GM19240 (cell line): Measurements from ENCODE around the gene MEF2C.

Experiments
- DNase-seq: peaks from one replicate; pipeline ENCODE4 v3.0.0; 2011; ENCODE audit warnings: low spot score; ENCODE audit not compliant: insufficient read length

The MEF2C gene

DNA sequence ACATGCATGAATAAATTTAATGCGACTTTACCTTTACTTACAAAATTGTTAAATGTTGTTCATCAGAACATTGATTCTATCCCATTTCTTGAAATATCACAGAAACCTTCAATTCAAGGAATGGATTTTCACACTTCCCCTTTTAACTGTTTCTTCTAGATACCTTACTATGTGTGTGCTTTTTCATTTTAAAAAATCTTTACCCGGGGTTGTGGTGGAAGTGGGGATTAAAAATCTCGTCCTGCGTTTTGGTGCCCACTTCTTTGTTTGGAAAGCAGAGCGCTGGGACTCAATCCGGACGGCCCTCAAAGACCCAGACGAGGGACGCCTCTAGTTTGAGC lies 5.8 kb upstream of the MEF2C start:
- no peak for DNase-seq

DNA sequence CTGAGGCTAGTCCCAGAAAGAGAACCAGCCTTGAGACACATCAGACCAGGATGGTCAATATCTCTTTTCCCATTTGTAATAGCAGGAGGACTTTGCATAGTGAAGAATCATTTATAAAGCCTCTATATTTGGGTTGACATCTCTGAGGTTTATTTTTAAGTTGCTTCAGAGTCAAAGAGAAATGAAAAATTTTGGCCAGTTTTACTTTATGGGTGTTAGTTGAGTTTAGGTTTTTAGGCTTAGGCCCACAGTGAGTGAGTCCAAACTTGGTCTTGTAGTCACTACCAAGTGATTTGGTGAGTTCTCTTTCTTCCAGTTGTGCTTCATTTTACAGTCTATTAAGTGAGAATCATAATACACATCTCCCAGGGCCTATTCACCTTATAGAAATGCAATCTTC lies 5.3 kb upstream of the MEF2C start:
- DNase-seq = no peak

DNA sequence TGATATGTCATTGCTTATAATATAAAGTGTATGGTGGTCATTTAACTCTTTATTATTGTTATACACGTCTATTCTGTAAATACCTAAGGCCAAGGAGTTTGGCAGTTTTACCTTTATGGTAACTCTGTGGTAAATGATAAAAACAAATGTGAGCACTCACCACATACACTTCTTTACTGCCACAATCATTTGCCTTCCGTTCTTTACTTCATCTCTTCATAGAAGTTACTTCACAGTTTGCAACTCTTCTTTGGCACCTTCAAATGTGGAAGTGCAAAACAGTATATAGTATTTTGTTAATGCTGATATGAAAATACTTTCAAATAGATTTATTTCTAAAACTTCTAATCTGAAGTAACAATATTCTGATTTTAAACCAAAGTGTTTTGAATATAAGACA lies 4.4 kb upstream of the MEF2C start:
- no peak for DNase-seq

DNA sequence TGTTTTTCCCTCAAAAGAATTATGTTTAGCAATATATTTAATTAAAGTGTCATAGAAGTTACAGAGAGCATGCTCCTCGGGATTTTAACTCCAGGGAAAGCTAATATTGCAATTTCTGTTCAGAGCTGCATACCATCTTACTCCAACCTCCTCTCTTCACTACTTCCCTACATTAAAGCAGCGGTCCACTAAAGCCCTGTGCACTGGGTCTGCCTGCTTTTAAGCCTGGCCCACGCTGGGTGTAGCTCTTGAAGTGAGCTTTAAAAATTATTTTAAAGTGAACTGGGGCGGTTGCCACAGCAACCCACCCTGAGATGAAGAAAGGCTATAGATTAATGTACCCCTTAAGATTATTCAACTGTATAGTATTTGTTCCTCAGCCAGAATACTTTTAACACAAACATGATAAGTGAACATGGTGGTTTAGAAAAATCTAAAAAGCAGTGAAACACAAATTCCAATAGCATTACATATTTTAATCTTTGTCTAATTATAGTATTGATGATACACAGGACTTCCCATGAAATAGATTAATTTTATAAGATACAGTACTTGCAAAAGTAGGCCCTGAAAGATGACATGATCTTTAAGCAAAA lies 3.9 kb upstream of the MEF2C start:
- DNase-seq = no peak

DNA sequence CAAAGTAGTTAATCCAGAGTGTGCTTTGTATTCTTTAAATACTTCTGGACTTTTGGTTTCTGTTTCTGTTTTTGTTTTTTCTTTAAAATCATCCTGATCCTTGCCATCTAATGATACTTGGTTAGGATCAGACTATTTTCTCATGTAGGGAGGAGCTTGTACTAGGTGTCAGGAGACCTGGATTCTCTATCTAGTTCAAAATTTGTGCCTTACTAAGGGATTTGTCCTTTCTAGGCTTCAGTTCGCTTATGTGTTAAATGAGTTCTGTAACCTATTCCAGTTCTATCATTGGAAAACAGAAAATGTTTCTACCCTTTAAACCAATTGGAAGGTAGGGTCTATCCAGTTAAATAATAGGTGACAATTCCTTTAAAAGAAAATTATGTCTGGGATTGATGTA lies 3.3 kb upstream of the MEF2C start:
- DNase-seq = no peak

DNA sequence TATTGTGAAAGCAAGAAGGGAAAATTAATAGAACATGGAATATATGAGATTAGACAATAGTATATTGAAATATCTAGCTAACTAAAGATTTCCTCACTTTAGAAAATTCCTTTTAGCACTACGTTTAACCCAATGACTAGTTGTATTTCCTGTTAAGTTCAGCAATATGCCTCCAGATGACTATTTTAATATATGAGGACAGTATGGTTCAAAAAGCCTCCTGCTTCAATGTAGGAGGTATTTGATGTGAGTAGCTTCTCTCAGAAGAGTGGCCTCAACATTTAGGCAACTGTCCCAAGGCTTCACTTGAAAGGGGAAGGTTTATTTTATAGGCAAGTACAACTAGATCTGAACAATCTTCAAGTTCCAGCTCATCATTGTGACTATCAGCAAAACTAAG lies 2.0 kb upstream of the MEF2C start:
- DNase-seq = no peak

DNA sequence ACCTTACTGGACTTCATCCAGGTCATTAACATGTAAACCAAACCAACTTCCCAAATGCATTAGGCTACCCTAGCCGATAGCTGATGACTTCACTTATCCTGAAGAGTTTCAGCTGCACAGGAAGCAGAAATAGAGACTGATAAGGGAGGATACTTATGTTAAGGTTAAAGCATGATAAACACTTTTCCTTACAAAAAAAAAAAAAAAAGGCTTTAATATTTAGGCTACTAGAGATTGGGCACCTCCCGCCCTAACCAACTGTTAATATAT lies 1.6 kb upstream of the MEF2C start:
- no peak for DNase-seq

DNA sequence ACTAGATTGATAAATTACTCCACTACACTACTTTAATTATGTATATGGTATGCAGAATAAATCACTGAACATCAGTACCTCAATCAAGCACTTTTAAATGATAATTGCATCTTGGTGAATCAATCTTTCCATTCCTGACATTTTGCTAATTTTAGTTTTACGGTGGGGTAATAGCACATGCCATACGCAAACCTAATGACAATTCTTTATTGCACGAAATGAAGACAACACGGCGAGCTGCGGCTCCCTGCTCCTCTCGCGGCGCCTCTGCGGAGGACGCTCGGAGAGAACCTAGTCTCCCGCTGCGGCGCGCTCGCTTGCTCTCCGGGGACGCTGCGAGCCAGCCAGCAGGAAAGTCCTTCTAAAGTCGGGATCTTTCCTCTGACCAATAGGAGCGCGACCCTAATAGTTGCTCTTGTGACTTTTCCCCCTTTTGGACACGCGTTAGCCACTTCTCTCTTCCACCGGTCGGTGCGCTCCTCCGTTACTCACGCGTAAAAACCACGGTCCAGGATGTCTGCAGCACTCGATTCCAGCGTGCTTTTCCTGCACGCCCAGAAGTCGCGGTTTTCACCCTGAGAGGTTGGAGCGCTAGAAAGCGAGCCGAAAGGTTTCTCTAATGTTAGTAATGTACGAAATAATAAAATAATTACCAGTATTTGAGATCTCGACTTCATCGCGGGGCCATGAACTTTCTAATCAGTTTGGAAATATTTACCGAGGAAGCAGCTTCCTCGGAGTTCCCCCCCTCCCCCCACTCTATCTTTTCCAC lies 1.0 kb upstream of the MEF2C start:
- DNase-seq = no peak

DNA sequence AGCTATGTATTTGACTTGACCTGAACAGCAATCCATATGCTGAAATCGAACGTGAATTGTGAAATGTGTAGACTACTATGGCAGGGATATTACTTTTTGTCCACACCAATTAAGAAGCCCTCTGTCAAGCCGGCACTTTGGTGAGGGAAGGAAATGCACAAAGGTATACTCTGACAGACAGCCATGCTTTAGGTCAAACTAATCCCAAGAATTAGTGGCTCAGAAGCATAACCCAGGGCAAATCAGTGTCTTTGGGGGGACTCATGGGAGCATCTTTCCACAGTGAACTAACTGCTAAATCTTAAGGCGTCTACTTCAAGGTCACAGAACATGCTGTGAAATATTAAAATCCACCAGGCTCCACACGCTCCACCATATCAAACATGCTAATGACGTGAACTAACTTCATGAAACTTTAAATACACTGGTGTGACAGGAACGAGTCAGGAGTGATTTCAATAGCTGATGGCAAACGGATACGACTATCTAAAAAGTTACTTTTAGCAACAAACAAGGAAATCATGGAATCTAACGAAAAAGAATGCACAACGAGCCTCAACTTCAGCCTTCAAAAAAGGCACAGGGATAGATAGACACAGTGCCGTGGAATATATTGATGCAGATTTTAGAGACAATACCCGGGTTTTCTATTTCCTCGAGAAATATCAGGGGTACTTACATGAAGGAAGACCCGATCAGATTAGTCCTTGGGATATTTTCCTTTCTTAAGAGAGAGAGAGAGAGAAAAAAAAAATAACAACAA lies 527 bp downstream of the MEF2C start:
- no peak for DNase-seq

DNA sequence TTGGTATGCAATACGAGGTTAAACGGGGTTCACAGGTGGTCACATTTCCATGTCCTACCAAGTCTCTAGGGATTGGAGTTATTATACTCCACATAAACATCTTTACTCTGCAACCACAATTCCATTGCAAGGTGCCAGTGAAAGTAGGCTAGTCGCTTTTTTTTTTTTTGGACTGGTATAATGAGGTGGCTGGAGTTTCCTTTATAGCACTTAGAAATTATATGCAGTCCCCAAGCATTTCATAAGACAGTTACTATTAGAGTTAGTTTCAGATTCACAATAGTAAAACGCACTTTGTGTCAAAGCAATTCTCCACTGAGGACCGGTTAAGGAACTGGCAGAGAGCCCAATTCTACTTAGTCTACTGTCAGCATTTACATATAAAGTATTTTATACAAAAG lies 1.4 kb downstream of the MEF2C start:
- no peak for DNase-seq

DNA sequence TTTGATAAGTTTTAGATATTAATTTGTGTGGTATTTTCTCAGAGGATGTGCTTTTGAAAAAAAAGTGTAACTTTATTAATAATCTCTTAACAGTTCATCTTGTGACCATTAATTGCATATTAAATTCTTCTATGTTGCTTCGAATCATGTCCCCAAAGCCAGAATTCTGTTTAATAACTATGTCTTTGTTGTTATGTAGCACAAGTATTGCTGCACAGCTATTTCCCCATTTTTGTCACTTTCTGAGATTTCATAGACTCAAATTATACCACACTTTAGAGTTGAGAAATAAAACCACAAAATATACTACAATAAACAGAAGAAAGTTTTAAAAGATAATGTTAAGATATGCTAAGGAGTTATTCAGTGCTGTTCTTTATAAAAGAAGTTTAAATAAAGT lies 2.8 kb downstream of the MEF2C start:
- DNase-seq = no peak

DNA sequence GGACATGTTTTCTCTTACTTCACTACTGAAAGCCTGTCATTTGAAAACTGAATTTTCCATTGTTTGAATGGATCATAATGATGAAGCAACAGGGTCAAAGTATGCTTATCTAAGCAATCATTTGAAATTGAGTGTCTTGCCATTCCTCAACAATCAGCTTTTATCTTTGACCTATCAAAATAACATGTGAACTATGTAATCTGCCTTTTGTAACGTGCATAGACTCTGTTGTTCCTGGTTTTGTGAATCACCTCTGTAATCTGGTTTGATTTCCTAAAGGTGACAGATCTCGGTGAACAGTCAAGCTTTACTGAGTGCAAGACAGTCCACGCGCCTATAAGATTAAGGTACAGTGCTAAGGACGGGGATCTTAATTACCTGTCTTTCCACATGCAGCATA lies 3.3 kb downstream of the MEF2C start:
- no peak for DNase-seq

DNA sequence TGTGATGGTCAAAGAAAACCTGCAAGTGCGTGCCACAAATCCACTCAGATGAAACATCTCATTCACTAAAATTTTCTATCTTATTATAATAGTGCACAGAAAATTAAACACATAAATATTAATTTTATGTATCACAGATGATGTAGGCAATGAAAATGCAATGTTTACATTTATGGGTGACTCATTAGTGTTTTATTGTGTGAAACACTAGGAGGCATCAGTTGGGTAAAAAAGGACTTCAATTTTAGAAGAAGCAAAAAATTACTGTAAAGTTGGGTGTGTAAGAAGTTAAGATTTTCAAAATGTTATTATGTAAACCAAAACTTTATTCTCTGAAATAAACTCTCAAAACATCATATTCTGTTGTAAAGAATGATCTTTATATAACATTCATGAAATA lies 4.0 kb downstream of the MEF2C start:
- no peak for DNase-seq

DNA sequence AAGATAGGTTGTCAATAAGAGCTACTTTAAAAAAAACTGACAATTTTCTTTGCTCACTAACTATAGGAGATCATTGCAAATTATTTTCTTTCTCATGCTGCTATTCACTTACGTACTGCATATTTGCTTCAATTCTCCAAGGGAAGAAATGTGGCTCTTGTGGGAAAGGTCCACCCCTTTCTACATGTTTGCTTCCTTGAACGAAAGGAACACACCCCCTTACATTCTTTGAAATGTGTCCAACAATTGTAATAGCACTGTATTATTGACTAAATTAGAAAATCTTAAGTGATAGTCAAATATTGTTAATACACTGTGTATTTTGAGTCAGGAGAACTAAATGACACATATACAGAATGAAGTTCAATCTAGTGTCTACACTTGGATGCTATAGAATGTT lies 5.2 kb downstream of the MEF2C start:
- no peak for DNase-seq

DNA sequence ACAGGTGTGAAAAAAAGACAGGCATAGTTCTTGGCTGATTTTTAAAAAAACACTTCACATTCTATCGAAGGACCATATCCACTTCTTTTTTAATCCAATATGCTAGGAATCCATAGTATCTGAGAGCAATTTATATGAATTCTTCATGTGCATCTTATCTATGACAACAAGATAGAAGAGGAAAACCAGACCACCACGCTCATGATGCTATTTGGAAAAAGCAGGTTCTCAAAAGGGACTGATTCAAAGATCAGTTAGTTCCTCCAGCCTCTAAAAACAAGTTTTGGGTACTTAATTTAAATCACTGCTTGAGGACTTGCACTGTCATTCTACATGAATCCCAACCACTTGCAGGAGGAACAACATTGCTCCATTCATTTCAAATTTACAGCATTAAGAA lies 6.3 kb downstream of the MEF2C start:
- DNase-seq = no peak

DNA sequence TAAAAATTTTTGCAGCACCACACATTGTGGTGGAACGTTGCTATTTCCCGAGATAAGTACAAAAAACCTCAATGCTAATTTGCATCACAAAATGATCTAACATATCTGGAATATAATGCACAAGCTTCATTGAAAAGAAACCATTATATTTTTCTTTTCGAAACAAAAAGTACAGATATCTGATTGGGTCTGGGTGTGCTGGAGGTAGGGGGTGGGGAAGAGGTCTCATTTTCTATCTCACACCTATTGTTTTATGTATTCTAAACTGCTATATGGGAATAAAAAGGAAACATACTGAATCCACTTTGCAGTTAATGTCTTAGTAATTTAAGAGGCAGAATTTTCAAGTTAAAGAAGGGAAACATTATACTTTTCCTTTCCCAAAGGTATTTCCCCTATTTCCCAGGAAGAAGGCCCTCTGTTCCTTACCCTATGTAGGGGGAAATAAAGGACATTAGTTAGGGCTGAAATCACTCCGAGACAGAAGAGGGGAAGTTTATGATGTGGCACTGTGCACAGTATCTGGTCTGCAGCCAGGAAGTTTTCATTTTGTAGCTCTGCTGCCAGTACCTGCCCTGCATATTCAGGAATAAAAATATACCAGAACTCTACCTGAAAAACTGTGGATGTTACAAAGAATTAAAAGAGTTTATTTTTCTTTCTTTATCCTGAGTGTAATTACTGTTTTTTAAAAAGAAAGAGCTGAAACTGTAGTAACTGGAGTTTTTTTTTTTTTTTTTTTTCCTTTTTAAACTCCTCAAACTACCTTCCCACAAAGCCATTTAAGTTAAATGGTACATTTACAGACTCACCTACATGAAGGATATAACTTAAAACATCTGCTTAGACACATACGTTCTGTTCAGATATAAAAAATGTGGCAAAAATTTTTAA lies 7.4 kb downstream of the MEF2C start:
- no peak for DNase-seq

DNA sequence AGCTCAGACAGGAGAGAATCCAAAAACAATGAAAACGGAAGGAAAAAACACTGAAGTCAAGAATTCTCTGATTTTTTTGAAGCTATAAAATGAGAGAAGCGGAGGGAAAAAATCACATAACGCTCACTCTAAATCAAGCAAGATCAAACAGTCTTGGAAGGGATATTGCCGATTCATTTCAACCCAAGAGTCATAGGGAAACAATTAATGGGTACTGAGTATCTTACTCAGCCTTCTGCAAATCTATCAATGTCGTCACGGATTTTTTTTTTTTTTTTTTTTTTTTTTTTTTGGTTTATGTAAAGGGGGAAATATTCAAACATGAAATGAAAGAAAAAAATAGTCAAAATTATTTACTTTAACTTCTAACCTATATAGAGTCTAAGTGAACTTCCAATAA lies 9.5 kb downstream of the MEF2C start:
- DNase-seq = no peak

DNA sequence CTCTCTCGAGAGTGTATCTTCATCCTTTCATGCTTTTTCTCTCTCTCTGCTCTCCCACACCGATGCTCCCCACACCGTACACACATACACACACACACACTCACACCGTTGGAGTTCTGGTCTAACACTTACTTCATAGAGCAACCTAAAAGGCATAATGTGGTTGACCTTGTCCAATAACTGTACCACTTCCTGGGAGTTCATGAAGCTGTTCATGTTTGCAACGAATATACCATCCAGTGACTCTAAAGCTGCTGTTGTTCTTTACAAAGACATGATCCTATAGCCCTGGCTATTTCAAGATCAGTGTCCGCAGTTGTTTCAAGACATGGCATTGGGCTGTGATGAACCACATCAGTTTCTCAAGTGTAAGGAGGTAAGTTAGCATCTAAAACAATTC lies 10.0 kb downstream of the MEF2C start:
- DNase-seq = no peak

DNA sequence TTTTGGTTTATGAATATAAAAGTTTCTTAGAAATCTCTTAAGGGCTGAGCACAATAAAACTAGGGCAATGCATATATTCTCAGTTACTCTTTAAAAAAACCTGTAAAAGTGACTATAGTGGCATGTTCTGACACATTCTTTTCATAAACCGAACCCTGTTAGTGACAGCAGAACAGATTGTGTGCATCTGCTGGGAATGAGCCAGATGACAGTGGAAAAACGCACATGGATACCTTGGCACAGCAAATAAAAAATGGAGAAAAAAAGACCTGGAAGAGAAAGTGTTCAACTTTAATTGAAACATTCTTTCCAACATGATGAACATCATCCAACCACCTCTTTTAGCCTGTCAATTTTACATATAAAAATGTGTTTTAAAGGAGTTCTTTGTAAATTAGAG lies 12.7 kb downstream of the MEF2C start:
- no peak for DNase-seq

DNA sequence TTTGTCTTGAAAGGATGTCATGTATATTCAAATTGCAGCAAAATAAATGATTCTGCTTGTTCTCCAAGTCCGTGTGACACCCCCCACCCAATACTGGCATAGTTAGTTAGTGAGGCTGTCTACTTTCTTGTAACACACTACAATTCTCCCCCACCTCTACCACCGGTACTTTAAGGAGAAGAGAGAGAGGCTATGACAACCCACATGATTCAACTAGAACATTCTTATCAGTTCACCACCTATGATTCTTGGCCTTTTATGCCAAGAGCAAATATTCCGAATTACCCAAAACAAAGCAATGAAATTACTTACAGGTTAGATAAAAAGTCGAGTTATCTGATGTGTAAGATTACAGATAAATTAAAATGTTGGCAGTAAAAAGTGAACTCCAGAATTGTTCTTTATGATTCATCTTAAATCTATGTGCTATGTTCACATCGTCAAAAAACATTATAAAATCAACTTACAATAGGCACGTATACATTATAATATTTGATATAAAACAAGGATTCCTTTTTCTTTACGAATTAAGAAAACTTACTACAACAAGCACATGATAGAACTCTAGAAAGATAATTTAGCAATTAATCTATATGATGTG lies 14.4 kb downstream of the MEF2C start:
- DNase-seq = no peak

DNA sequence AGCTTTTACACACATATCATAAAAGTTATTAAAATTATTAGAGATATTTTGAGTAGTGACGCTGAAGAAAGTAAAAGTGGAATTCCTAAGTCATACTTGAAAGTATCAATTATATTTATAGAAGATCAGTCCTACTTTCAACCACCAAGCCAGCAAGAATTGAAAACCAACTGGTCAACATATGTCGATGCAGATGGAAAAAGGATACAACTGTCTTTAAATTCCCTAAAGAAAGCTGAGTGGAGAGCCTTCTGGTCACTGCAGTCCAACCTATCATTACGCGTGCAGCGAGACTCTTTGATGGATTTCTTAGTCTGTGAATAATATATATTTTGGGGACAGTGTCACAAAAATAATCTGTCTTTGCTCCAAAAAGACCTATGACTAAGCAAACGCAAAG lies 15.3 kb downstream of the MEF2C start:
- DNase-seq = no peak

DNA sequence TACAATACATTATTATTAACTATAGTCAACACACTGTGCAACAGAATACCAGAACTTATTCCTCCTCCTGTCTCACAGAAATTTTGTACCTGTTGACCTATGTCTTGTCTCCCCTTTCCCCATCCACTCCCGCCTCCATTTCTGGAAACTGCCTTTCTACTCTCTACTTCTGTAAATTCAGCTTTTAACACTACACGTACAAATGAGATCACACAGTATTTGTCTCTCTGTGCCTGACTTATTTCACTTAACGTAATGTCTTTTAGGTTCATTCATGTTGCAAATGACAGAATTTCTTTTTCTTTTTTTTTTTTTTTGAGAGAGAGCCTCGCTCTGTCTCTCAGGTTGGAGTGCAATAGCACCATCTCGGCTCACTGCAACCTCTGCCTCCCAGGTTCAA lies 19.5 kb downstream of the MEF2C start:
- DNase-seq = no peak
